A549 treated with Mapracorat at 1 μM for 4 hours (cell line): Measurements from ENCODE around the gene ZC4H2. TPM values are rescaled to one million over a fixed set of nuclear protein-coding genes. Genes with fewer than 3 reads are reported as not detected.

ENCODE experiments used
- total RNA-seq: library from RNA; stranded (reverse); fragments of 200-300 nt; extraction: Qiagen RNA extraction; gene quantifications from 5 replicates; pipeline ENCODE4 v1.2.3, GENCODE V29; 2022

ZC4H2 gene
- 1.4 to 2.5 TPM (median 1.6 TPM) in 5 replicates for total RNA-seq

DNA sequence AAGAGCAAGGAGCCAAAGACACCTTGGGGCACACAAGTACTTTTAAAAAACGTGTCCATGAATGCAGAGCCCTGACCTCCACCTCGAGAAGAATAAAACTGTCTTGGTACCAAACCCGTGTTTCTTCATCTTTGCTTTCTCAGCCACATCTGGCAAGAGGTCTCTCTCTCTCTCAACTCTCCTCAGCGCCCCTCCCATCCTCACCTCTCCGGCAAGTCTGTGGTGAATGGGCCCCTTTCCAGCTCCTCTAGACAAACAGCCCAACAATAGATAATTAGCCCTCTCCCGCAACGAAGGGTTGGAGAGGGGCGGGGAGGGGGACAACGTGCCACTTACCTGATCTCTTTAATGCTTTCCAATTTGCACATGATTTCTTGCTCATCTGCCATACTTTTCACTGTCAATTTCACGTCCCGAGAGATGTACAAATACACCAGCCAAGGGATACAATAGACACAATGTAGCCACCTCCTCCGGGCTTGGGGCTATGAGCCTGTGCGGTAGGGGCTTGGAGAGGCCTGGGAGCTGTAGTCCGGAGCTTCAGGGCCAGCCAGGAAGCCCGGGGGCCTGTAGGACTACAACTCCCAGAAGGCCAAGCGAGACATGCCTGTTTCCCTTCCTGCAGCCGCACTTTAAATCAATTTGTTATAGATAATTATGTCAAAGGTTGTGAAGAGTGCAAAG lies at the start of gene ZC4H2:
ZC4H2 (minus strand) TSS at position 462 of the 684 bp plus-strand sequence; CDS start at position 389, 73 bp downstream.

Other genes starting within 250 kb of the ZC4H2 start
- gene ZC3H12B, start 58.4 kb upstream of the ZC4H2 start, total RNA-seq, result not detected in 5 replicates